ENCODE results near the gene ABHD17A.

GRCh38 chr19:1864480-1865171 lies 20.7 kb downstream of the ABHD17A start:
- TF ChIP-seq MED1 (CRISPR knock-in tag; IDR thresholded peaks at IDR 0.05; ENCODE audit: borderline replicate concordance) (no peak), CTCF (IDR thresholded peaks at IDR 0.05 in 2 of 3, conservative IDR thresholded peaks at IDR 0.05 in 1 of 3; ENCODE audit: insufficient read depth in 2 of 3, low read depth in 1 of 3, low read length in 3 of 3) (peak; percentile 76 to 89 (median 81)), MEIS2 (IDR thresholded peaks at IDR 0.05; ENCODE audit: partially characterized antibody) (no peak), POLR2A (conservative IDR thresholded peaks at IDR 0.05) (peak; percentile 73)

Data from K562 (cell line).